Caki2 (cell line): ENCODE data around the gene THAP6. TPM values are rescaled to one million over a fixed set of nuclear protein-coding genes. Genes with fewer than 3 reads are reported as not detected.

Experiments used
- DNase-seq: peaks from one replicate; pipeline ENCODE4 v3.0.0-alpha.2; 2015; ENCODE audit warnings: low read depth
- in situ Hi-C: cut with HindIII; loops from 2 replicates; pipeline ENCODE4 v1.10.0; 2016; ENCODE audit warnings: low sequenced_read_pairs, low pct_unique_long_range_greater_than_20kb, mixed read lengths
- total RNA-seq: library from RNA; depleted of rRNA; stranded (reverse); fragments of >200 nt; shearing (Covaris generic); gene quantifications from 2 replicates; pipeline ENCODE4 v1.2.3, GENCODE V29; 2014; ENCODE audit warnings: low replicate concordance; rRNA removed

The THAP6 gene
- total RNA-seq, 1 experiment from 2014 or later: 4.2 TPM

DNA sequence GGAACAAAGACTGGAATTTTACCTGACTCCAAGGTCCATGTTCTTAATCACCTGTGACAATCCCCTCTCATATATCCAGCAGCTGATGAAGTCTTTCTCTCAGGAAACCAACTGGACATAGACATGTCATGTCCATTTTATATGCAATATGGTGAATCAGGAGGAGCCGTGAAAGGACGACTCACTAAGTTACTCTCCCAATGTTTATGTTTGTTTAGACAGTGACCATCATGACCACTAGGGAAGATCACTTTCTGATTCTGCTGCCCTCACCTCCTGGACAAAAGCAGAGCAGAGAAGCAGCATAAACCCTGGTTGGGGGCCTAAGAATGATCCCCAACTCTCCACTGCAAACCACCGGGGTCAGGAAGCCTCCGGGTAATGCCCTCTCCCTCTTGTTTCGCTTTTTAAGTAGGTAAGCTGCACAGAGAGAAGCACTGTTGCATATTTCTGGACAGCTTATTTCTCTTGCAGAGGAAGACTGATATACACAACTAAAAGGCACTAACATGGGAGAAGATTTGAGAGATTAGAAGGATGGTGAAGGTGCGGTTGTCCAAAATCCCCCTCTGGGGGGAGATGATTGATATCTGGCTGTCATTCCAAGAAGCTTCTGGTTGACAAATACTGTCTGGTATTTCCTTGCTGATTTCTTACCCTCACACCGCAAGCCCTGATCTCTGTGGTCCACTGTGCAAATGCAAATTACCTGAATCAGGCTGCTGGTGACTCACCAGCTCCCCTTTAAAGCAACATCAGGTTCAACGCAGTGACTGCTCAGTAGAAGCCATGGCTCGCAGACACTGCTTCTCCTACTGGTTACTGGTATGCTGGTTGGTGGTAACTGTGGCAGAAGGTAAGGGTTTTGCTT is 41.3 kb downstream of the THAP6 start, which contains the start of gene ODAPH:
TSS of gene ODAPH (plus strand) at position 773 of the 871 bp plus-strand sequence. CDS start at position 790, 17 bp downstream.
- in situ Hi-C loops: no loop called here
- DNase-seq: peak; percentile 75

- in situ Hi-C loops: no loop called here
- no peak for DNase-seq
These were observed 43.4 kb downstream of the THAP6 start for GRCh38 chr4:75557696-75558095.

GRCh38 chr4:75561789-75562188 is 47.5 kb downstream of the THAP6 start:
- DNase-seq: no peak
- in situ Hi-C loops: no loop called here

DNA sequence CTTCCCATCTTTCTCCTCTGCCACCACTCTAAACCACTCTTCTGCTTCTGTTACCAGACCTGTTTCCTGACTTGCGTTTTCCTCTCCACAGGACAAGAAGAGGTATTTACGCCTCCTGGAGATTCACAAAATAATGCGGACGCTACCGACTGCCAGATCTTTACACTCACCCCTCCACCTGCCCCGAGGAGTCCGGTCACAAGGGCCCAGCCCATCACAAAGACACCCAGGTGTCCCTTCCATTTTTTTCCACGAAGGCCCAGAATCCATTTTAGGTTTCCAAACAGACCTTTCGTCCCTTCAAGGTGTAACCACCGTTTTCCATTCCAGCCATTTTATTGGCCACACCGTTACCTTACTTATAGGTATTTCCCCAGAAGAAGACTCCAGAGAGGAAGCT is 49.8 kb downstream of the THAP6 start:
- in situ Hi-C loops: no loop called here
- DNase-seq: no peak

GRCh38 chr4:75565481-75565880 is 51.2 kb downstream of the THAP6 start:
- in situ Hi-C loops: no loop called here
- no peak for DNase-seq

DNA sequence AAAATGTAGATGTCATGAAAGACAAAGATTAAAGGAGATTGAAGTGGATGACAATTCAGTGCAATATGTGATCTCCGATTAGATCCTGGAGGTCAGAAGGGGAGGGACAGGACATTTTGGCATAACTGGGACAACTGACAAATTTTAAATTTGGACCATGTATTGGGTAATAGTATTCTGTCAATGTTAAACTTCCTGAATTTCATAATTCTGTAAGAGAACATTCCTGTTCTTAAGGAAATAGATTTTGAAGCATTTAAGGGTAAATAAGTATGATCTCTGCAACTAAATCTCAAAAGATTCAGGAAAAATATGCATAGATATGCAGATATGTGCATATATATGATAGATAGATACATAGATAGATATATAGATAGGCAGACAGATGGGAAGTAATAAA is 52.6 kb downstream of the THAP6 start:
- in situ Hi-C loops: no loop called here
- no peak for DNase-seq

DNA sequence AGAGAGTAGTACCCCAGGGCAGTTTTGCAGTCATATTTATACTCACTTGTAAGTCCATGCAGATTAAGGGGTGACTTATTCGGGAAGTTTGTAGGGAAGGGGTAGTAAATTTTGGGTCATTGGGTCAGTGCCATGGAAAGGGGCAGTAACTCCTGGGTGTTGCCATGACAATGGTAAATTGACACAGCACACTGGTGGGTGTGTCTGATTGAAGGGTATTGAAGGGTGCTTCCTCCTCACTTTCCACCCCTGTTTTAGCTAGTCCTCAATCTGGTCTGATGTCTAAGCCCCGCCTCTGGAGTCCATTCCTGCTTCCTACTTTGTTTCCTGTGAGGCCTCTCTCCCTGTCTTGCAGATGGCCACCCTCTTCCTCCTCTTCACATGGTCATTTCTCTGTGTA is 53.5 kb downstream of the THAP6 start:
- no peak for DNase-seq
- in situ Hi-C loops: no loop called here

Other genes with a start within 250 kb of the THAP6 start
- 3.5 and 7.9 TPM in 2 replicates for gene RCHY1, start 70 bp upstream of the THAP6 start, total RNA-seq
- gene ODAPH, start 41.6 kb downstream of the THAP6 start, total RNA-seq: 0.17 TPM in 1 of 2 replicates, not detected in the other
- 1.8 and 5.7 TPM in 2 replicates for gene CDKL2, start 116.1 kb downstream of the THAP6 start, total RNA-seq
- 35.8 and 36.3 TPM in 2 replicates for gene G3BP2, start 158.9 kb downstream of the THAP6 start, total RNA-seq
- gene USO1, start 210.1 kb downstream of the THAP6 start, total RNA-seq: 25.5 and 28.1 TPM in 2 replicates